WERI-Rb-1 (cell line): ENCODE data around the gene ALOX5.
"Not testable (repeated sequence)": the region's sequence is repeated elsewhere in the genome, so short reads cannot be mapped to it uniquely, and the experiment has no call there.

Experiments used
- DNase-seq: peaks from one replicate; pipeline ENCODE4 v3.0.0-alpha.2; 2020
- H3K27ac ChIP-seq: fragments of 250-450 bp; sonication (Bioruptor Pico); 2 replicates; pipeline ENCODE4 v1.5.1; 2020; ENCODE audit warnings: mild to moderate bottlenecking, moderate library complexity
- H3K27me3 ChIP-seq: fragments of 250-450 bp; sonication (Bioruptor Pico); 2 replicates; pipeline ENCODE4 v1.5.1; 2021; ENCODE audit warnings: mild to moderate bottlenecking, low read depth, moderate library complexity; ENCODE audit not compliant: insufficient read depth, severe bottlenecking
- H3K36me3 ChIP-seq: fragments of 250-450 bp; sonication (Bioruptor Pico); 2 replicates; pipeline ENCODE4 v1.5.1; 2020; ENCODE audit warnings: mild to moderate bottlenecking, moderate library complexity
- H3K4me3 ChIP-seq: 2 replicates; pipeline ENCODE4 v1.5.1; 2011; ENCODE audit warnings: low read depth, mild to moderate bottlenecking, control low read depth, low read length
- H3K9me3 ChIP-seq: fragments of 250-450 bp; sonication (Bioruptor Pico); 2 replicates; pipeline ENCODE4 v1.5.1; 2021; ENCODE audit warnings: mild to moderate bottlenecking, moderate library complexity; ENCODE audit not compliant: severe bottlenecking
- TF ChIP-seq, protein P1 (sequence below): IDR thresholded peaks from 2 replicates; pipeline ENCODE4 v1.5.1; 2011; ENCODE audit warnings: low read depth, mild to moderate bottlenecking, control low read depth, inconsistent platforms, low read length

Gene ALOX5

DNA sequence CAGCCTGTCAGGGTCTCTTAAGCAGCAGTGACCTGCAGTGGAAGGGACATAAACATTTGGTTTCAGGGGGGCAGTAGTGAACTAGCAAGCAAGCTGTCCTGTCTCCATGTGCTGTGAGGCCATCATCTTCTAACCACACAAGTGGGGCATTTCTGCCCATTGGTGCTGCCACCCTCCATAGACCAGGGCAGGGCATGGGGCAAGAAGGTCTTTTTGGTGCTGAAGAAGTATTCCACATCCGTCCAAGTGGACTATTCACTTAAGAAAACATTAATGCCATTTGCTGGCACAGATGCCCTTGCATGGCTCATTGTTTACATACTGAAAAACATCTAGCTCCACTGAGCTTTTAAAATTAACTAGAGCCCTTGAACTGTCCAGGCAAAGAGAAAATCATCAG, 35.8 kb downstream of the ALOX5 start:
- peaks cover 5% of the 10 kb centered on the region; the same call in 1 of the 2 replicates for H3K36me3 ChIP-seq
- no peak for DNase-seq
- H3K27ac ChIP-seq, result no peak overlapping the region
- TF ChIP-seq, protein P1, sequence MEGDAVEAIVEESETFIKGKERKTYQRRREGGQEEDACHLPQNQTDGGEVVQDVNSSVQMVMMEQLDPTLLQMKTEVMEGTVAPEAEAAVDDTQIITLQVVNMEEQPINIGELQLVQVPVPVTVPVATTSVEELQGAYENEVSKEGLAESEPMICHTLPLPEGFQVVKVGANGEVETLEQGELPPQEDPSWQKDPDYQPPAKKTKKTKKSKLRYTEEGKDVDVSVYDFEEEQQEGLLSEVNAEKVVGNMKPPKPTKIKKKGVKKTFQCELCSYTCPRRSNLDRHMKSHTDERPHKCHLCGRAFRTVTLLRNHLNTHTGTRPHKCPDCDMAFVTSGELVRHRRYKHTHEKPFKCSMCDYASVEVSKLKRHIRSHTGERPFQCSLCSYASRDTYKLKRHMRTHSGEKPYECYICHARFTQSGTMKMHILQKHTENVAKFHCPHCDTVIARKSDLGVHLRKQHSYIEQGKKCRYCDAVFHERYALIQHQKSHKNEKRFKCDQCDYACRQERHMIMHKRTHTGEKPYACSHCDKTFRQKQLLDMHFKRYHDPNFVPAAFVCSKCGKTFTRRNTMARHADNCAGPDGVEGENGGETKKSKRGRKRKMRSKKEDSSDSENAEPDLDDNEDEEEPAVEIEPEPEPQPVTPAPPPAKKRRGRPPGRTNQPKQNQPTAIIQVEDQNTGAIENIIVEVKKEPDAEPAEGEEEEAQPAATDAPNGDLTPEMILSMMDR, result no peak
- H3K27me3 ChIP-seq, result no peaks in the 10 kb centered on the region
- no peaks in the 10 kb centered on the region for H3K9me3 ChIP-seq
- no peak overlapping the region for H3K4me3 ChIP-seq

DNA sequence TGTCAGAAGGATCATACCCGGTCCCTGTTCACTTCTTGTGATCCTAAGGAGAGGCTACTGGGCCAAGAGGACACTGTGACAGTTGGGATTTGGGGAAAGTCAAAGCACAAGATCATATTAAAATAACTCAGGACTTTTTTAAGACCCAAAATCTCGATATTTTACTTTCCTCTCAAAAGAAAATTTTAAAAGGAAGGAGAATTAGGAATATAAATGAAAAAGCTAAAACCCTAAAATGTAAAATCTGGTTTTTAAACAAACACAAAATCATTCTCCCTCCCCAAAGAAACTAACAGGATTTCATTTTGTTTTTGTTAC, 36.4 kb downstream of the ALOX5 start:
- no peaks in the 10 kb centered on the region for H3K9me3 ChIP-seq
- DNase-seq, result no peak
- no peak overlapping the region for H3K4me3 ChIP-seq
- H3K27ac ChIP-seq, result no peak overlapping the region
- TF ChIP-seq, protein P1, result no peak
- H3K27me3 ChIP-seq, result no peaks in the 10 kb centered on the region
- H3K36me3 ChIP-seq, result peaks cover 5% of the 10 kb centered on the region; the same call in 1 of the 2 replicates

DNA sequence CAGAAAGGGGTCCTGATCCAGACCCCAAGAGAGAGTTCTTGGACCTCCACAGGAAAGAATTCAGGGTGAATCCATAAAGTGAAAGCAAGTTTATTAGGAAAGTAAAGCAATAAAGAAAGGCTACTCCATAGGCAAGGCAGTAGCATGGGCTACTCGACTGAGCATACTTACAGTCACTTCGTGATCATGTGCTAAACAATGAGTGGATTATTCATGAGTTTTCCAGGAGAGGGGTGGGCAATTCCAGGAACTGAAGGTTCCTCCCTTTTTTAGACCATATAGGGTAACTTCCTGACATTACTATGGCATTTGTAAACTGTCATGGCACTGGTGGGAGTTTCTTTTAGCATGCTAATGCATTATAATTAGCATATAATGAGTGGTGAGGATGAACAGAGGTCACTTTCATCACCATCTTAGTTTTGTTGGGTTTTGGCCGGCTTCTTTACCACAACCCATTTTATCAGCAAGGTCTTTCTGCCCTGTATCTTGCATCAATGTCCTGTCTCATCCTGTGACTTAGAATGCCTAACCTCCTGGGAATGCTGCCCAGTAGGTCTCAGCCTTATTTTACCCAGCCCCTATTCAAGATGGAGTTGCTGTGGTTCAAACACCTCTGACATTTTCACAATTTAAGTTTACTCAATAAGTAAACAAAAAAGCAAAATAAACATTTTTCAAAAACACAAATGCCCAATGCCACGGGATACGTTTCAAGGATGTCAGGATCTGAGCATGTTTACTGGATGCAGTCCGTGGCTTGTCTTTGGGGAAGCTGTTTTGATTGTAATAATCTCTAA, 37.0 kb downstream of the ALOX5 start:
- peaks cover 5% of the 10 kb centered on the region; the same call in 1 of the 2 replicates for H3K36me3 ChIP-seq
- no peaks in the 10 kb centered on the region for H3K9me3 ChIP-seq
- TF ChIP-seq, protein P1, result no peak
- no peak overlapping the region for H3K27ac ChIP-seq
- DNase-seq, result no peak
- no peaks in the 10 kb centered on the region for H3K27me3 ChIP-seq
- H3K4me3 ChIP-seq, result no peak overlapping the region

DNA sequence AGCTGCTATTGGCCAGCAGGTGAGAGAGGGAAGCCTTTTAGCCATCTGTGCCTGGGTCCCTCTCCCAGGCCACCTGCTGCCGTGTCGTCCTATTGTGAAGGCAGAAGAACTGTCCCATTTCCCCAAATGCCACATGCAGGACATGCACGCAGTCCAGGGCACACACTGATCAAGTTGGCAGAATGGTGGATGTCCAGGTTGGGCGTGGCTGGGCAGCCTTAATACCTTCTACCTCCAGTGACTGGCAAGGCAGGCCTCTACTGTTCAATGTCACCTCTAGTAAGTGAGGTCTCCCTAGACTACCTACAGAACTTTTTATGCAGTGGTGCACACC, 37.6 kb downstream of the ALOX5 start:
- H3K9me3 ChIP-seq, result no peaks in the 10 kb centered on the region
- no peaks in the 10 kb centered on the region for H3K27me3 ChIP-seq
- peaks cover 5% of the 10 kb centered on the region; the same call in 1 of the 2 replicates for H3K36me3 ChIP-seq
- no peak overlapping the region for H3K27ac ChIP-seq
- no peak for DNase-seq
- TF ChIP-seq, protein P1, result no peak
- no peak overlapping the region for H3K4me3 ChIP-seq

DNA sequence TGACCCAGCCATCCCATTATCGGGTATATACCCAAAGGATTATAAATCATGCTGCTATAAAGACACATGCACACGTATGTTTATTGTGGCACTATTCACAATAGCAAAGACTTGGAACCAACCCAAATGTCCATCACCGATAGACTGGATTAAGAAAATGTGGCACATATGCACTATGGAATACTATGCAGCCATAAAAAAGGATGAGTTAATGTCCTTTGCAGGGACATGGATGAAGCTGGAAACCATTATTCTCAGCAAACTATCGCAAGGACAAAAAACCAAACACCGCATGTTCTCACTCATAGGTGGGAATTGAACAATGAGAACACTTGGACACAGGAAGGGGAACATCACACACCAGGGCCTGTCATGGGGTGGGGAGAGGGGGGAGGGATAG, 41.0 kb downstream of the ALOX5 start:
- DNase-seq, H3K27ac ChIP-seq, H3K36me3 ChIP-seq, H3K27me3 ChIP-seq, H3K9me3 ChIP-seq, H3K4me3 ChIP-seq: not testable (repeated sequence)

DNA sequence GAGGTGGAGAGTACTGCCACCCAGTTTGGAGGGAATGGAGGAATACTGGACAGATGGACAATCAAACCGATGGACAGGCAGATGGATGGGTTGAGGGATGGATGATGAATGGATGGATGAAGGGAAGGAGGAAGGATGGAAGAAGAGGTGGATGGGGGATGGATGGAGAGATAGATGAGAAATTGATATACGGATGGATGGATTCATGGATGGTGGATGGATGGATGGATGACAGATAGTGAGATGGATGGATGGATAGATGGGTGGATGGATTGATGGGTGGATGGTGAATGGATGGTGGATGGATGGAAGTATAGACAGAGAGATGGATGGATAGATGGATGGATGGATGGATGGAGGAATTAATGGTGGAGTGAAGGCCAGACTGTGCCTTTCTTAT, 42.6 kb downstream of the ALOX5 start:
- peaks cover 5% of the 10 kb centered on the region; the same call in 1 of the 2 replicates for H3K36me3 ChIP-seq

More for the DNA sequence above, 42.6 kb downstream of the ALOX5 start:
- Histone ChIP-seq H3K27ac (no peak overlapping the region), H3K27me3 (no peaks in the 10 kb centered on the region), H3K9me3 (no peaks in the 10 kb centered on the region), H3K4me3 (no peak overlapping the region)
- no peak for DNase-seq
- TF ChIP-seq, protein P1, result no peak
